ENCODE measurements around the gene SMAD6. TPM values are rescaled to one million over a fixed set of nuclear protein-coding genes. Genes with fewer than 3 reads are reported as not detected.

SMAD6 gene
- total and polyA plus RNA-seq, 12 donors: 1.9 to 31.9 (median 7.4) TPM

DNA sequence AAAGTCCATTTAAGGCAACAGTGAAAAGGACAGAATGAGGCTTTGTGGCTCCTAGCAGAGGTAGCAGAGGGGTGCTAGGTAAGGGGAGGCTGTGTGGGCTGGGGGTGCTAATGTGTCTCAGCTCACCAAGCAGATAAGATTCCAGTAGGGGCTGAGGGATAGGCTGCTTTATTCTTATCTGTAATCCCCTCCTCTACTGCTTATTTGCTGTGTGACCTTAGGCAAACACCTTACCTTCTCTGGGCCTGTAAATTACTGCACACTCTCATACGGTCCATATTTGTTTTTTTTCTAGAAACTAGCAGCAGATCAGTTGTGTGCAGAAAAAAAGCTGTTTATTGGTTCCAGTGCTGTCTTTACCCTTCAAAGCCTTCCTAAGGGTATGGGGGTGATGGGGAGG is 52.8 kb downstream of the SMAD6 start:
- no peak overlapping the region for H3K4me3 ChIP-seq
- no peak overlapping the region for H3K27ac ChIP-seq
- intact Hi-C loops (cut with DNase I): no loop called here
- H3K9me3 ChIP-seq (replicated peaks in 1 of 3): peaks cover 0 to 8% (median 0%) of the 10 kb centered on the region in 3 donors
- WGBS, 4 donors: 62 to 82% (median 70%) methylated on average over 1 of the region's 1 CpG
- H3K27me3 ChIP-seq: no peaks in the 10 kb centered on the region
- no peak for TF ChIP-seq POLR2A (IDR thresholded peaks at IDR 0.05)
- TF ChIP-seq, protein P1, sequence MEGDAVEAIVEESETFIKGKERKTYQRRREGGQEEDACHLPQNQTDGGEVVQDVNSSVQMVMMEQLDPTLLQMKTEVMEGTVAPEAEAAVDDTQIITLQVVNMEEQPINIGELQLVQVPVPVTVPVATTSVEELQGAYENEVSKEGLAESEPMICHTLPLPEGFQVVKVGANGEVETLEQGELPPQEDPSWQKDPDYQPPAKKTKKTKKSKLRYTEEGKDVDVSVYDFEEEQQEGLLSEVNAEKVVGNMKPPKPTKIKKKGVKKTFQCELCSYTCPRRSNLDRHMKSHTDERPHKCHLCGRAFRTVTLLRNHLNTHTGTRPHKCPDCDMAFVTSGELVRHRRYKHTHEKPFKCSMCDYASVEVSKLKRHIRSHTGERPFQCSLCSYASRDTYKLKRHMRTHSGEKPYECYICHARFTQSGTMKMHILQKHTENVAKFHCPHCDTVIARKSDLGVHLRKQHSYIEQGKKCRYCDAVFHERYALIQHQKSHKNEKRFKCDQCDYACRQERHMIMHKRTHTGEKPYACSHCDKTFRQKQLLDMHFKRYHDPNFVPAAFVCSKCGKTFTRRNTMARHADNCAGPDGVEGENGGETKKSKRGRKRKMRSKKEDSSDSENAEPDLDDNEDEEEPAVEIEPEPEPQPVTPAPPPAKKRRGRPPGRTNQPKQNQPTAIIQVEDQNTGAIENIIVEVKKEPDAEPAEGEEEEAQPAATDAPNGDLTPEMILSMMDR (IDR thresholded peaks at IDR 0.05): no peak
- no peak for DNase-seq
- no peaks in the 10 kb centered on the region for H3K36me3 ChIP-seq (replicated peaks in 1 of 2)
- peaks cover 12 to 17% of the 10 kb centered on the region in 2 donors for H3K4me1 ChIP-seq (replicated peaks in 1 of 2)

DNA sequence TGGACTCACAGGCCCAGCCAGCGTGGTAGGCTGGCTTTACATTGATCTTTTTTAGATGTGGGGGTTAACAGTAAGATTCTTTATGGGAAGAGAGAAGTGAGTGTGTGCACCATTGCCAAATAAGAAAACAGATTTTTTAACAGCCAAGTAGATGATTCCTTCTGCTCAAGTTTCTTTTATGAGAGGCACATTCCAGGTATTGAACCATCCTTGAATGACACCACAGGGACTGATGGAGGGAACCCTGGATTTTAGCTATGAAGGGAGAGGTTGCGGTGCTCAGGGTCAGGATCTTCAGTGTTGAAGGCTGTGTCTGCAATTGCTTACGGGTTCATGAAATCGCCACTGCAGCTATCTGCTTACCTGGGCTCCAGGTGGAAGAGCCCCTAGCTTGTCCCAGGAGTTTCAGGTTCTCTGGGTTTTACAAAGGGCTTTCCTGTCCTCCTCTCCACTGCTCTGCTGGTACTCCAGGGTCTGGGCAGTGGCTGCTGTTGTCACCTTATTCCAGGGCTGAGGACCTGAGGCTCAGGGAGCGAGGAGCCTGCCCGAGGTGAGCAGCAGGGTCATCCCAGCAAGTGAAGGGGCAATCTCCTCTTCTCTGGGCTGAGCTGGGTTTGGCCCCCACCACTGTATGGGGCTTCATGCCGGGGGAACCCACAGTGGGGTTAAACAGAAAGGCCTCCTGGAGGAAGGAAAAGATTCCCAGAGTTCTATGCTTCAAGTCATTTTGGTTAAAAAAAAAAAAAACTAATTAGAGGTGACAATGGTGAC is 53.4 kb downstream of the SMAD6 start:
- no peak overlapping the region for H3K27ac ChIP-seq
- peaks cover 5 to 12% of the 10 kb centered on the region in 2 donors for H3K4me1 ChIP-seq (replicated peaks in 1 of 2)
- intact Hi-C loops (cut with DNase I): no loop called here
- WGBS, 4 donors: 82 to 97% (median 93%) methylated on average over 7 of the region's 7 CpGs
- H3K4me3 ChIP-seq: no peak overlapping the region
- TF ChIP-seq POLR2A (IDR thresholded peaks at IDR 0.05): no peak
- TF ChIP-seq, protein P1 (IDR thresholded peaks at IDR 0.05): no peak
- no peaks in the 10 kb centered on the region for H3K36me3 ChIP-seq (replicated peaks in 1 of 2)
- DNase-seq: no peak
- H3K9me3 ChIP-seq (replicated peaks in 1 of 3): peaks cover 0 to 8% (median 0%) of the 10 kb centered on the region in 3 donors
- H3K27me3 ChIP-seq: no peaks in the 10 kb centered on the region

GRCh38 chr15:66756295-66756694 is 54.3 kb downstream of the SMAD6 start:
- intact Hi-C loops (cut with DNase I): no loop called here
- TF ChIP-seq POLR2A (IDR thresholded peaks at IDR 0.05): no peak
- Histone ChIP-seq H3K36me3 (replicated peaks in 1 of 2) (no peaks in the 10 kb centered on the region), H3K9me3 (replicated peaks in 1 of 3) (peaks cover 0 to 8% (median 0%) of the 10 kb centered on the region in 3 donors), H3K27ac (peak overlapping the region in 1 of 5 donors; percentile 71), H3K4me1 (replicated peaks in 1 of 2) (peaks cover 4 to 15% of the 10 kb centered on the region in 2 donors), H3K27me3 (no peaks in the 10 kb centered on the region), H3K4me3 (no peak overlapping the region)
- WGBS, 4 donors: 50 to 67% (median 61%) methylated on average over 6 of the region's 6 CpGs
- no peak for DNase-seq

- peak overlapping the region in 1 of 5 donors; percentile 71 for H3K27ac ChIP-seq
- intact Hi-C loops (cut with DNase I): no loop called here
Measured at GRCh38 chr15:66757030-66757429, 55.0 kb downstream of the SMAD6 start.

More at GRCh38 chr15:66757030-66757429, 55.0 kb downstream of the SMAD6 start:
- no peak for DNase-seq
- no peaks in the 10 kb centered on the region for H3K36me3 ChIP-seq (replicated peaks in 1 of 2)
- H3K9me3 ChIP-seq (replicated peaks in 1 of 3): peaks cover 0 to 8% (median 0%) of the 10 kb centered on the region in 3 donors
- H3K4me3 ChIP-seq: no peak overlapping the region
- peaks cover 0 to 14% of the 10 kb centered on the region in 2 donors for H3K4me1 ChIP-seq (replicated peaks in 1 of 2)
- H3K27me3 ChIP-seq: no peaks in the 10 kb centered on the region
- 77 to 89% (median 82%) methylated on average over 11 to 12 of the region's 12 CpGs for WGBS, 4 donors
- TF ChIP-seq, protein P1 (IDR thresholded peaks at IDR 0.05): no peak
- TF ChIP-seq POLR2A (IDR thresholded peaks at IDR 0.05): no peak
